ENCODE measurements around the gene TBC1D19.

TBC1D19 gene

DNA sequence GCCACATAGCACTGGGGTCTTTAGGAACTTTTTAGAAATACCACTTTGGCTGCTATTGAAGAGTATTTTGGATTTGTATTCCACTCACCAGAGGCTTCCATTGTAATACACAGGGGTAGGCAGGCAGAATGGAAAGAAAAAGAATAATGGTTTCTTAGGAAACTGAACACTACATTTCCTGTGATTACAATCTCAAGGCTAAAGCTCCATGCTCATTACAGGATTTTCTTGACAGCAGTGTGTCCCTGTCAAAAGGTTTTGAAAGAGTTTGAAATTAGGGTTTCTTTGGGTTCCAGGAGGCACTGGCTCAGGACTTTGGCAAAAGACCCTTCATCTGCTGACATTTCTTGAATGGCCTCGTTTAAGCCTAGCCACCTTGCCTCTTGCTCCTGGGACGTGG is 201.9 kb downstream of the TBC1D19 start:
- no peak for DNase-seq

- DNase-seq: no peak
Measured at GRCh38 chr4:26786916-26787315, 203.0 kb downstream of the TBC1D19 start.

DNA sequence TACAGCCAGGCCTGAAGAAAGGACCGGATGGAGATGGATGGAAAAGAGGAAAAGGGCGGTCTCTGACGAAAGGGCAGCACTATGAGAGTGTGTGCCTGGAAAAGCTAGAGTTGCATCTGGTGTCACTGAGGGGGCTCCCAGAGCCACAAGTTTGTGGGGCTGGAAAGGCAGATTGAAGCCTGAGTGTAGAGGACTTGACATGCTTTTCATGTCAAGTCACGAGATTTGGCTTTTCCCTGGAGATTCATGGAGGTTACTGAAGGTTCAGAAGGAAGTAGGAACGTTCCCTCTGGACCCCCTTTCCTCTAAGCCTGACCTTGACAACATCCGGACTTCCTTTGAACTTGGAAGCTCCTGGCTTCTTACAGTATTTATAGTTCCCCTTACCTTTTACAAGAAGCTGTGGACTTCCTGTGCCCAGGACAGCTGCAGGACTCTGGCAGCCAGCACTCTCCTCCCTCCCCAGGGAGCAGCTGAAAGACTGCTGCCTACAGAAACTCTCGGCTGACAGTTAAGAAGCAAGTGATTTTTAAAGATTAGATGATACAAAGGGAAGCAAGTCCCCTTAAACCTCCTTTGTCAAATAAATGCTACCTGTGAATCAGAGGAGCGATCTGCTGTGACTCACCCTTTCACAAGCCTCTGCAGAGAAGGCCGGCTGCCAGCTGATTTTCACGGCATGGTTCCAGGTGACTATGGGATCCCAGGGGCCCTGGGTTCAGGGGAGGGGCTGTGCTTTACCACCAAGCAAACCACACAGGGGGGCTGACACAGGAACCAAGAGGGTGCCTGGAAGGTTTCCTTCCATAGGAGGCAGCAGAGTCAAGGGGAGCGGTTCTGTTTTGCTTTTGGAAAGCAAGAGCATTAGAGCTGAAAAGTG is 203.8 kb downstream of the TBC1D19 start:
- no peak for DNase-seq

DNA sequence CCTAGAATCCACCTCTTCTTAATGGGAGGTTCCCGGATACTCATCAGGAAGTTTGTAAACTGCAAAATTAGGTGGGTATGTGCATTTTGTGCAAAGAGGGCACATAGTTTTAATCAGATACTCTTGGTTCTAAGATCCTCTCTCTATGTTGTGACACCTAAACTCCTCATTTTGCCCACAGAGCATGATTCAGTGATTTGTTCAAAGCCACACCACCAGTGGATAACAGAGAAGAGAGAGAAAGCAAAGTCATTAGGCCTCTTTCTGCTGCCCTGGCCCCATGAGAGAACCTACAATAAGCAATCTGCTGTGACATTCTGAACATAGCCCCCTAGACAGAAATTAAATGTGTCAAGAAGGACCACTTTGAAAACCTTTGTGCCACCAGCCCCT is 204.5 kb downstream of the TBC1D19 start:
- no peak for DNase-seq

DNA sequence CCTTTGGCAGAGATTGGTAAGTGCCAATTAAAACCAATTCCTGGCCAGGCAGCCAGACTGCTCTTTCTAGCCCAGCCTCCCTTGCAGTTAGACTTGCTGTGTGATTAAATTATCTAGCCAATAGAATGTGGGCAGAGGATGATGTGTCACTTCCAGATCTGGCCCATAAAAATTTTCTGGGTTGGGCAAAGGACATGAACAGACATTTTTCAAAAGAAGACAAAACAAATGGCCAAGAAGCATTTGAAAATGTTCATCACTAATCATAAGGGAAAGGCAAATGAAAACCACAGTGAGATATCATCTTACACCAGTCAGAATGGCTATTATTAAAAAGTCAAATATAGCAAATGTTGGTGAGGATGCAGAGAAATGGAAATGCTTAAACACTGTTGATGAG is 205.3 kb downstream of the TBC1D19 start:
- no peak for DNase-seq

DNA sequence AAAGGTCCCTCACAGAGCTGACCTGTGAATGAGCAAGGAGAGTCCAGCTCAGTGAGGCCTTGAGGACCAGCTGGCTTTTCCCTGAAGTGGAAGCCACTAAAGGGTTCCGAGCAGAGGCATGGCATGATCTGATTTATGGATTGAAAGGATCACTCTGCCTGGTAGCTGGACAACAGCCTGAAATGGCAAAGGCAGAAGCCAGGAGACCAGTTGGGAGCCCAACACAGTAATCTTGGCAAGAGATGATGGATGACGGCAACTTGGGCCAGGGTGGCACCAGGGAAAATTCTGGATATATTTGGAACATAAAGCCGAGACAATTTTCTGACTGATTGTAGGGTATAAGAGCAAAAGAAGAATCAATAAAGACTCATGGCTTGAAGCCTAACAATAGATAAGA is 207.5 kb downstream of the TBC1D19 start:
- no peak for DNase-seq

DNA sequence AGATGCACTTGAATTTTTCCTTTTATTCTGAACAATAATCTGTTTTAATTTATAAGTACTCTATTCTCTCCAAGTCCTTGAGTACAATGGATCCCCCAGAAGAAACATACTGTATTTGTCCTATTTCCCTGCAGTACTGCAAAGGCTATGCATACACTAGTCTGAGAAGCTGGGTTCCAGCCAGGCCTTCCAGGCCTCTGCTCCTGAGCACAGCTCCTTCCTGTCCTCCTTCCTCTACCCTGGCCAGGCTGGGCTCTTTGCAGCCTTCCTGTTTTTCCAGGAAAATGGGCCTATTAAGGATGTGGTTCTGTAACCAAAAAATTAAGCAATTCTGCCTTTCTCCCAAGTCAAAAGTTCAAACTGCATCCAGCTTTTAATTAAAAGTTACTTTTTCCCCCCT is 208.8 kb downstream of the TBC1D19 start:
- DNase-seq: no peak

- DNase-seq: no peak
Measured at GRCh38 chr4:26793735-26794134, 209.9 kb downstream of the TBC1D19 start.

DNA sequence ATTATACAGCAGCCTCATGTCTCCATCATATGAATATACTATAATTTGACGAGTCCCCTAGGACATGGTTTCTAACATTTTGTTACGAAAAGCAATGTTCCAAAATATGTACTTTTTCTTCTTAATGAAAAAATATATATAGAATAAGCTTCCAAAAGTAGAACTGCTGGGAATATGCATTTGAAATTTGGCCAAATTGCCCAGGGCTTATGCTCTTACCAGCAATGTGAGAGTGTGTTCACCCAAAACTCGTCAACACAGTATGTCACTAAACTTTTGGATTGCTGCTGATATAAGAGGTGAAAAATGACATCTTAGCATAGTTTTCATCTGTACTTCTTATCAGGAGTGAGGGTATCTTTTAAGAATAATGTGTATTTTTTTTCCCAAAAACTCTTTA is 212.2 kb downstream of the TBC1D19 start:
- DNase-seq: no peak

- no peak for DNase-seq
Measured at GRCh38 chr4:26802790-26803189, 218.9 kb downstream of the TBC1D19 start.

DNA sequence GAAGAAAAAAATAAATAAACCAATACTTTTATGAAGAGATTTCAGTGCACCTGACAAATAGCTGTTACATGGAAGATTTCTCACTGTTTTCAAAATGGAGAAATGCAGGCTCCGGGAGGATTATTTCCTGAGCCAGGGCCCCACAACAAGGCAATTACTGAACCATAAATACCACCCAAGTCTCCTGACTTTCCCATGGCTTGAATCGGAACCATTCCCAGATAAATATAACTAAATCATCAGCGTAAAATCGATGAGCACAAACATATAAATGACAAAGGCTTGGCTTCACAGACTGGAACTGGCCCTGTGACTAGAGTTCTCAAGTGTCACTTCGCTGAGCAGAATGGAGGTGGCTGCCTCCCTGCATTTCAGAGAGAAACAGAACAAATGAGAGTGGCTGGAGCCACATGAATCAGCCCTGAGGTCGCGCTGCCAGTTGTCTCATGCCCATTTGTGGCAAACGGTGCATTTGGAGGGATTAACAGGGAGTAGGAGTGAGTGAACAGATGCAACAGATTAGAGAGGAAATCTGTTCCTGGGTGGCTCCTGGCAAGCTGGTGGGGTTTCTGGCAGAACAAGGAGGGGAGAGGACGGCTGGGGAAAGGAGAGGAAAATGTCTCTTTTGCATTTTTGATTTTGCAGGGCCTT is 219.5 kb downstream of the TBC1D19 start:
- DNase-seq: no peak

- no peak for DNase-seq
Measured at GRCh38 chr4:26804451-26804850, 220.6 kb downstream of the TBC1D19 start.

DNA sequence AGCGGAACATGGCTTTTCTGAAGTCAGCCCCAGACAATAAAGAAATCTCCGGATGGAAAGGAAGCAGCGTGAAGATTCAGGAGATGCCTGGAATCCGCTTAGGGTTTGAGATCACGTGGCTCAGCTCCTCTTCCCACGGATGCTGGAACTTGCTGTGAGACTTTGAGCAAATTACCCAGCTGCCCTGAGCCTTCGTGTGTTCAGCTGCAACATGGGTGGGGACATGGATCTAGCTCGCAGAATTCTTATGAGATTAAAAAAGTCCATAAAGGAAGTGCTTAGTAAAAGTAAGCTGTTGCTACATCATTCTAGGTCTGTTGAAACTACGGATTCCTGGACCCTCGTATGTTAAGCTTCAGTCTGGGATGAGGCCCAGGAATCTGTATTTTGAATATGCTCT is 221.0 kb downstream of the TBC1D19 start:
- no peak for DNase-seq

Data from CD4-positive, alpha-beta T cell treated with Interleukin-15 for 1 hour (primary cell).